Central memory CD8-positive, alpha-beta T cell (primary cell): ENCODE measurements around the gene TNS1.

Source experiments
- ATAC-seq: fragments of 150-1000 bp; cut with Tn5 transposase; replicated peaks from 2 replicates; pipeline ENCODE4 v1.10.0; 2022; ENCODE audit warnings: mild to moderate bottlenecking, moderate FRiP score, moderate number of reproducible peaks; ENCODE audit not compliant: poor library complexity, severe bottlenecking; ENCODE audit errors: extremely low read depth
- DNase-seq, 2 donors: peaks; one replicate each; pipeline ENCODE4 v3.0.0; 2021; ENCODE audit warnings: low spot score in 2 of 2
- H3K27ac Mint-ChIP-seq: one replicate; pipeline ENCODE4 v1.8.0; 2022; ENCODE audit warnings: low read depth, mild to moderate bottlenecking, moderate library complexity, mixed read lengths
- H3K27me3 Mint-ChIP-seq: one replicate; pipeline ENCODE4 v1.8.0; 2022; ENCODE audit warnings: mixed read lengths
- H3K36me3 Mint-ChIP-seq: one replicate; pipeline ENCODE4 v1.8.0; 2022; ENCODE audit warnings: mild to moderate bottlenecking, moderate library complexity, mixed read lengths; ENCODE audit not compliant: insufficient read depth
- H3K4me1 Mint-ChIP-seq: one replicate; pipeline ENCODE4 v1.8.0; 2022; ENCODE audit warnings: mixed read lengths
- H3K4me3 Mint-ChIP-seq: one replicate; pipeline ENCODE4 v1.8.0; 2022; ENCODE audit warnings: mild to moderate bottlenecking, moderate library complexity, mixed read lengths
- H3K9me3 Mint-ChIP-seq: one replicate; pipeline ENCODE4 v1.8.0; 2022; ENCODE audit warnings: mixed read lengths

The TNS1 gene

DNA sequence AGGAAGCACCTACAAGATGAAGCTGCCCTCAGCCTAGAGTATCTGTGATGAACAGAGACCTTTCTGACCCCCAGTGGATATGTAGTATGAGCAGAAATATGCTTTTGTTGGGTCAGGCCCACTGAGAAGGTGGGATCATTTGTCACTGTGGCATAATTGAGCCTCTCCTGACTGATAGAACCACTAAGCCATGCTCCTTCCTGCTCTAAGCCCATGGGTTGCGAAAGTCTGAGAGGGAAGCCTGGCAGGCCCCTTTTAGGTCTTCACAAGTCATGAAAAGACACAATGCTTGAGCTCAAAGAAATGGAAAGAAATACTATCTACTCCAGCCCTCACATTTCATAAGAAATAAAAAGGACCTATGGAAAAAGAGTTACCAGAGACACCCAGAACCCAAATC lies 127.7 kb downstream of the TNS1 start:
- Mint-ChIP-seq H3K4me3 (no peak overlapping the region), H3K4me1 (no peaks in the 10 kb centered on the region), H3K36me3 (no peaks in the 10 kb centered on the region), H3K27me3 (peaks cover 45% of the 10 kb centered on the region), H3K9me3 (no peaks in the 10 kb centered on the region), H3K27ac (no peak overlapping the region)
- DNase-seq, result no peak
- no peak for ATAC-seq

DNA sequence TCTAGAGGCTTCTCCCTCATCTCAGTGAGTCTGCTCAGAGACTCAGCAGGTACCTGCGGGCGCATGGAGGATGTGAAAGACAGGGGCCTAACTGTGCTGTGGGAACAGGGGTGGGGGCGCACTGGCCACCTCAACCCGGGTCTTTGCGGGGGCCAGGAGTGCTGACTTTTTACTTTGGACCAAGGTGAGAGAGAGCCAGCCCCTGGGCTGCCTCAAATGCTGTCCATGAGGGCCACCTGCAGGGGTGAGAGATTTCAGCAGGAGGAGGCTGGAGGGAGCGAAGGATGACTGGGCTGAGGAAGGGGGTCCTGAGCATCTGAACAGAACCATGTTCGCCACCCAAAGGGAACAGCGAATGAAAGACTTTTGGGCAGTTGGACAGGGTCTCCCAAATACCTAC lies 129.4 kb downstream of the TNS1 start:
- Mint-ChIP-seq H3K27ac (no peak overlapping the region), H3K27me3 (peaks cover 59% of the 10 kb centered on the region), H3K9me3 (no peaks in the 10 kb centered on the region), H3K4me3 (no peak overlapping the region), H3K4me1 (no peaks in the 10 kb centered on the region), H3K36me3 (no peaks in the 10 kb centered on the region)
- DNase-seq (no peak), ATAC-seq (no peak)

GRCh38 chr2:217872319-217872718 lies 130.5 kb downstream of the TNS1 start:
- DNase-seq, result no peak
- Mint-ChIP-seq H3K4me1 (no peaks in the 10 kb centered on the region), H3K9me3 (no peaks in the 10 kb centered on the region), H3K4me3 (no peak overlapping the region), H3K36me3 (no peaks in the 10 kb centered on the region), H3K27ac (no peak overlapping the region), H3K27me3 (peaks cover 69% of the 10 kb centered on the region)
- no peak for ATAC-seq

GRCh38 chr2:217870528-217871011 lies 132.2 kb downstream of the TNS1 start:
- Mint-ChIP-seq H3K4me1 (no peaks in the 10 kb centered on the region), H3K9me3 (no peaks in the 10 kb centered on the region), H3K4me3 (no peak overlapping the region), H3K27me3 (peaks cover 58% of the 10 kb centered on the region), H3K27ac (no peak overlapping the region), H3K36me3 (no peaks in the 10 kb centered on the region)
- ATAC-seq (no peak), DNase-seq (no peak)

GRCh38 chr2:217868911-217869334 lies 133.9 kb downstream of the TNS1 start:
- Mint-ChIP-seq H3K27ac (no peak overlapping the region), H3K27me3 (peaks cover 58% of the 10 kb centered on the region), H3K36me3 (no peaks in the 10 kb centered on the region), H3K4me1 (no peaks in the 10 kb centered on the region), H3K9me3 (no peaks in the 10 kb centered on the region), H3K4me3 (no peak overlapping the region)
- DNase-seq (no peak), ATAC-seq (no peak)

GRCh38 chr2:217868265-217868892 lies 134.4 kb downstream of the TNS1 start:
- H3K27me3 Mint-ChIP-seq, result peaks cover 56% of the 10 kb centered on the region
- no peaks in the 10 kb centered on the region for H3K36me3 Mint-ChIP-seq

GRCh38 chr2:217866457-217866856 lies 136.3 kb downstream of the TNS1 start:
- ATAC-seq, result no peak
- Mint-ChIP-seq H3K36me3 (no peaks in the 10 kb centered on the region), H3K27me3 (peaks cover 37% of the 10 kb centered on the region), H3K27ac (no peak overlapping the region), H3K4me1 (no peaks in the 10 kb centered on the region), H3K9me3 (no peaks in the 10 kb centered on the region), H3K4me3 (no peak overlapping the region)
- DNase-seq, result no peak

More at GRCh38 chr2:217868265-217868892, 134.4 kb downstream of the TNS1 start:
- Mint-ChIP-seq H3K27ac (no peak overlapping the region), H3K4me3 (no peak overlapping the region), H3K9me3 (no peaks in the 10 kb centered on the region), H3K4me1 (no peaks in the 10 kb centered on the region)
- DNase-seq (no peak), ATAC-seq (no peak)

- no peaks in the 10 kb centered on the region for H3K9me3 Mint-ChIP-seq
- ATAC-seq, result no peak
- H3K27ac Mint-ChIP-seq, result no peak overlapping the region
- H3K4me3 Mint-ChIP-seq, result no peak overlapping the region
- no peak for DNase-seq
- no peaks in the 10 kb centered on the region for H3K36me3 Mint-ChIP-seq
- H3K4me1 Mint-ChIP-seq, result no peaks in the 10 kb centered on the region
- peaks cover 24% of the 10 kb centered on the region for H3K27me3 Mint-ChIP-seq
Measured at GRCh38 chr2:217864963-217865772, 137.6 kb downstream of the TNS1 start.

DNA sequence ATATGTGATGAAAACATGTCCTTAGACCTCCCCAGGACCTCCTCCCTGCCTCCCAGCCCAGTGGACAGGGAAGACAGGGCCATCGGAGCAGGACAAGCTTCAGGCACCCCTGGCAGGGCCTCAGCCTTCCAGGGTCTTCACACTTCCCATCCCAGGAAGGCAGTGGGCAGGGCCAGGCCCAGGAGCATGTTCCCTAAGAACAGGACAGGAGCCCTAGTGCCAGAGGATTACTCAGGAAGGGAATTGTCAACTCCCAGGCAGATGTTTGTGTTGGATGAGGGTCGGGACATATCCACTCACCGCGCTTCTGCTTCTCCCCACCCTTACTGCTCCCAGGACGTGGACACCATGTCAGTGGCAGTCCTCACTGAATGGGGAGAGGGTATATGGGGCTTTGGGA lies 138.9 kb downstream of the TNS1 start:
- no peak for ATAC-seq
- DNase-seq, result no peak
- no peaks in the 10 kb centered on the region for H3K9me3 Mint-ChIP-seq
- H3K36me3 Mint-ChIP-seq, result no peaks in the 10 kb centered on the region
- peaks cover 15% of the 10 kb centered on the region for H3K27me3 Mint-ChIP-seq
- H3K27ac Mint-ChIP-seq, result no peak overlapping the region
- no peak overlapping the region for H3K4me3 Mint-ChIP-seq
- H3K4me1 Mint-ChIP-seq, result no peaks in the 10 kb centered on the region

DNA sequence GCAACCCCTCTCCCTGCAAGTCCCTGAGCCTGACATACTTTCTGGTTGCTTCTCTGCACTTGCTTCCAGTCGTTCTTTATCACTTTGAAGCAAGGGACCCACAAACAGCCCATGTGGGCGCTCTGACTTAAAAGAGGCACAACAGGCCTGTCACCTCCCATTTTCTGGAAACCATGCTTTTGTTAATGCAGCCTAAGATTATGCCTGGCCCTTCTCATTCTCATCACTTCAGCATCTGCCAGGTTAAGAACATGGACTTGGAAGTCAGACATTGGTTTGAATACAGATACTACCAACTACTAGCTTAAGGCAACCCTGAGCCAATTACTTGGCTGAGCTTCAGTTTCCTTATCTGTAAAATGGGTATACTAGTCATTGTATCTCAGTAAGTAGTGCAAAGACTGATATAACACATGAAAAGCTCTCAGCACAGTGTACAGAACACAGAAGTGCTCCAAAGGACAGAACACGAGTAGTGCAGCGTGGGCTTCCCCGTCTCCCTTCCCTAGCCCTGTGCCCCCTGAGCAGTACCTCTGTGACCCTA lies 141.4 kb downstream of the TNS1 start:
- Mint-ChIP-seq H3K36me3 (no peaks in the 10 kb centered on the region), H3K4me1 (no peaks in the 10 kb centered on the region), H3K4me3 (no peak overlapping the region), H3K27me3 (peaks cover under 1% of the 10 kb centered on the region), H3K27ac (no peak overlapping the region), H3K9me3 (no peaks in the 10 kb centered on the region)
- ATAC-seq (no peak), DNase-seq (no peak)

DNA sequence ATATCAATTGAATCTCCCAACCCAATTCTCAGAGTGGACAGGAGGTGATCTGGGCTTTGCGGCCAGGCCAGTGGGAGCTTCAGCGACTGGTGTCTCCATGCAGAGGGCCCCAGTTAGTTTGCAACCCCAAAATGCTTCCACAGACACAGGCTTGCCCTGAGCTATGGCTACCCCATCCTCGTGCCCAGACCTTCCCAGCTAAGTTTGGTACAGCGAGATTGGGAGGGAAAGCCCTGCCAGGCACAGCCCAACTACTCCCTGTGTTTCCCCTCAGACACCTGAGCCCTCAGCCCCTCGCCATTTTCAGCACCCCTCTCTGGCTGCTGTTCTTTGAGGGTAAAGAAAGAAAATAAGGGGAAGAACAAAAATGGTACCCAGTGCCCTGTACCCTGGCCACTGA lies 142.9 kb downstream of the TNS1 start:
- no peaks in the 10 kb centered on the region for H3K36me3 Mint-ChIP-seq
- no peak overlapping the region for H3K4me3 Mint-ChIP-seq
- H3K9me3 Mint-ChIP-seq, result no peaks in the 10 kb centered on the region
- peaks cover 16% of the 10 kb centered on the region for H3K27me3 Mint-ChIP-seq
- no peak for ATAC-seq
- no peaks in the 10 kb centered on the region for H3K4me1 Mint-ChIP-seq
- H3K27ac Mint-ChIP-seq, result no peak overlapping the region
- DNase-seq, result no peak

DNA sequence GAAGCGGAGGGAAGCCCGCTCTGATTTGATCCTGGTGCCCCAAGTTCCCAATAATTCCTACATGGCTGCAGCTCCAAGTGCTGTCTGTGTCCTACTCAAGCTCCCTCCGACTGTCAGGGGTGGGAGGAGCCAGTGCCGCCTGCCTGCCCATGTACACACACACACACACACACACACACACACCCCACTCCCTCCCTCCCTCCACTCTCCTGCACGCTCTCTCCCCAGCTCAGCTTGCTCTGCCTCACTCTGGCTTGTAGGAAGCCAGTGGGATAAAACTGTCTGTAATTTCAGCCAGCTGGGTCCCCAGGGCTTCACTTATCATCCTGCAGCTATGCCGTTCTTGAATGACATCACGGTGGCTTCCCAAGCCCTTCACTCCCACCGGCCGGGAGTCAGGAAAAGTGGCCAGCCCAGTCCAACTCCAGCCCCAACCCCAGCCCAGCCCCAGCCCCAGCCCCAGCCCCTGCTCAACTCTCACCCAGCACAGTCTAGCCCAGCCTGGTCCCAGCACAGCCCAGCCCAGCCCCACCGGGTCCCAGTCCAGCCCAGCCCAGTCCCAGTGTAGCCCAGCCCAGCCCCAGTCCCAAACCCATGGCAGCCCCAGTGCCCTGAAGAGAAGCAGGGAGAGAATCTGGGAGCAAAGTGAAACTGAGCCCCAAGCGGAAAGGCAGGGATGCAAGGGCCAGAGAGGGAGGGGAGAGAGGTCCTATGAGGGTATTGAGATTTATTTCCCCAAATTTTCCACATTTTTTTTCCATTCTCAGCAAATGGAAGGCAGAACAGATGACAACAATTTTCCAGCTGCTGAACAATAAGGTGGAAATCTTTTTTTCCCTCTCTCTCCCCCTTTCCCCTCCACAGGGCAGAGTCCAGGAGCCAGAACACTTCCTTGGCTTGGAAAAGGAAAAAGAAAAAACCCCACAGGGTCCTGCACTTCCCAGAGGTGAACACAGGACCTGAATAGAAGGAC lies 144.0 kb downstream of the TNS1 start:
- Mint-ChIP-seq H3K27ac (no peak overlapping the region), H3K27me3 (peaks cover 24% of the 10 kb centered on the region), H3K4me1 (no peaks in the 10 kb centered on the region), H3K4me3 (no peak overlapping the region), H3K9me3 (no peaks in the 10 kb centered on the region), H3K36me3 (no peaks in the 10 kb centered on the region)
- ATAC-seq, result no peak
- DNase-seq, result no peak
